ENCODE results near the gene CYP2S1.

The CYP2S1 gene

DNA sequence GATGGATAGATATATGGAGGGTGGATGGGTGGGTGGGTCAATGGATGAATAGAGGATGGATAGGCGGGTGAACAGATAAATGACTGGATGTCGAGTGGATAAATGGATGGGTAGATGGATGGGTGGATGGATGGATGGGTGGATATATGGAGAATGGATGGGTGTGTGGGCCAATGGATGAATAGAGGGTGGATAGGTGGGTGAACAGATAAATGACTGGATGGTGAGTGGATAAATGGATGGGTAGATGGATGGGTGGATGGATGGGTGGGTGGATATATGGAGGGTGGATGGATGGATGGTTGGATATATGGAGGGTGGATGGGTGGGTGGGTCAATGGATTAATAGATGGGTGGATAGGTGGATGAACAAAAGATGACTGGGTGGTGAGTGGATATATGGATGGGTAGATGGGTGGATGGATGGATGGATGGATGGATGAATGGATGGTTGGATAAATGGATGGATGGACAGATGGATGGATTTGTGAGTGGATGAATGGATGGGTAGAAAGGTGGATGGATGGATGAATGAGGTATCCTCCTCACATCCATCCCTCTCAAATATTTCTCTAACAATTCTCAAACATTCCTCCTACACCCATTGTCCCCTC lies 47.0 kb downstream of the CYP2S1 start:
- H4K12ac ChIP-seq (ENCODE audit: low read depth, low read length): no peak overlapping the region
- H2BK120ac ChIP-seq (ENCODE audit: insufficient read depth, low read length, poor library complexity): no peak overlapping the region
- no peak overlapping the region for H3K18ac ChIP-seq (ENCODE audit: low read length)
- H3K4me1 ChIP-seq (ENCODE audit: control insufficient read depth in 1 of 2, insufficient read depth in 2 of 2, low read length in 2 of 2): no peaks in the 10 kb centered on the region
- H3K36me3 ChIP-seq (ENCODE audit: control insufficient read depth in 1 of 2, insufficient read depth in 2 of 2, low read length in 2 of 2): peaks cover 55 to 73% of the 10 kb centered on the region in 2 experiments
- no peaks in the 10 kb centered on the region for H3K27me3 ChIP-seq (ENCODE audit: insufficient read depth, low read length)
- H3K14ac ChIP-seq (ENCODE audit: low read length): no peak overlapping the region
- H3K4me2 ChIP-seq (ENCODE audit: low read length): no peak overlapping the region
- H2AK5ac ChIP-seq (ENCODE audit: low read length): no peak overlapping the region
- H2BK12ac ChIP-seq (ENCODE audit: low read length): no peak overlapping the region
- no peak overlapping the region for H3K4ac ChIP-seq (ENCODE audit: low read depth, low read length)
- no peak overlapping the region for H3K27ac ChIP-seq (ENCODE audit: low read depth, low read length)
- WGBS (ENCODE audit: extremely low coverage, insufficient coverage, insufficient read length): no CpG with 5 or more reads among the region's 2 CpGs
- H3K79me2 ChIP-seq (ENCODE audit: control insufficient read depth, insufficient read depth, low read length, poor library complexity): no peaks in the 10 kb centered on the region
- H3K23ac ChIP-seq (ENCODE audit: low read length): no peak overlapping the region
- H3K79me1 ChIP-seq (ENCODE audit: low read length): no peaks in the 10 kb centered on the region
- no peak overlapping the region for H2BK5ac ChIP-seq (ENCODE audit: low read depth, low read length, poor library complexity)
- DNase-seq: no peak
- H3K9ac ChIP-seq (ENCODE audit: low read length): no peak overlapping the region
- H3K4me3 ChIP-seq (ENCODE audit: low read depth, low read length): no peak overlapping the region
- H2AFZ ChIP-seq (ENCODE audit: insufficient read depth, low read length, poor library complexity): no peak overlapping the region
- H4K8ac ChIP-seq (ENCODE audit: low read depth, low read length): no peak overlapping the region
- peaks cover 3% of the 10 kb centered on the region for H3K9me3 ChIP-seq (ENCODE audit: insufficient read depth, low read depth, low read length)
- H4K91ac ChIP-seq (ENCODE audit: low read depth, low read length): no peak overlapping the region

GRCh38 chr19:41241859-41242258 lies 48.8 kb downstream of the CYP2S1 start:
- no peak overlapping the region for H4K8ac ChIP-seq (ENCODE audit: low read depth, low read length)
- H3K79me1 ChIP-seq (ENCODE audit: low read length): no peaks in the 10 kb centered on the region
- peaks cover 57 to 78% of the 10 kb centered on the region in 2 experiments for H3K36me3 ChIP-seq (ENCODE audit: control insufficient read depth in 1 of 2, insufficient read depth in 2 of 2, low read length in 2 of 2)
- 100% methylated on average over 2 of the region's 5 CpGs for WGBS (ENCODE audit: extremely low coverage, insufficient coverage, insufficient read length)
- no peak overlapping the region for H3K4ac ChIP-seq (ENCODE audit: low read depth, low read length)
- no peak overlapping the region for H3K18ac ChIP-seq (ENCODE audit: low read length)
- peaks cover 3% of the 10 kb centered on the region for H3K9me3 ChIP-seq (ENCODE audit: insufficient read depth, low read depth, low read length)
- no peak for DNase-seq
- H4K91ac ChIP-seq (ENCODE audit: low read depth, low read length): no peak overlapping the region
- no peak overlapping the region for H3K23ac ChIP-seq (ENCODE audit: low read length)
- H2AFZ ChIP-seq (ENCODE audit: insufficient read depth, low read length, poor library complexity): no peak overlapping the region
- H3K14ac ChIP-seq (ENCODE audit: low read length): no peak overlapping the region
- no peak overlapping the region for H3K27ac ChIP-seq (ENCODE audit: low read depth, low read length)
- no peak overlapping the region for H2BK120ac ChIP-seq (ENCODE audit: insufficient read depth, low read length, poor library complexity)
- no peak overlapping the region for H3K4me2 ChIP-seq (ENCODE audit: low read length)
- no peak overlapping the region for H3K9ac ChIP-seq (ENCODE audit: low read length)
- no peak overlapping the region for H2BK5ac ChIP-seq (ENCODE audit: low read depth, low read length, poor library complexity)
- no peak overlapping the region for H3K4me3 ChIP-seq (ENCODE audit: low read depth, low read length)
- H3K79me2 ChIP-seq (ENCODE audit: control insufficient read depth, insufficient read depth, low read length, poor library complexity): no peaks in the 10 kb centered on the region
- H4K12ac ChIP-seq (ENCODE audit: low read depth, low read length): no peak overlapping the region
- H2AK5ac ChIP-seq (ENCODE audit: low read length): no peak overlapping the region
- no peaks in the 10 kb centered on the region for H3K4me1 ChIP-seq (ENCODE audit: control insufficient read depth in 1 of 2, insufficient read depth in 2 of 2, low read length in 2 of 2)
- no peak overlapping the region for H2BK12ac ChIP-seq (ENCODE audit: low read length)
- no peaks in the 10 kb centered on the region for H3K27me3 ChIP-seq (ENCODE audit: insufficient read depth, low read length)

- WGBS (ENCODE audit: extremely low coverage, insufficient coverage, insufficient read length): no CpG with 5 or more reads among the region's 4 CpGs
Measured at GRCh38 chr19:41244117-41244516, 51.1 kb downstream of the CYP2S1 start.

DNA sequence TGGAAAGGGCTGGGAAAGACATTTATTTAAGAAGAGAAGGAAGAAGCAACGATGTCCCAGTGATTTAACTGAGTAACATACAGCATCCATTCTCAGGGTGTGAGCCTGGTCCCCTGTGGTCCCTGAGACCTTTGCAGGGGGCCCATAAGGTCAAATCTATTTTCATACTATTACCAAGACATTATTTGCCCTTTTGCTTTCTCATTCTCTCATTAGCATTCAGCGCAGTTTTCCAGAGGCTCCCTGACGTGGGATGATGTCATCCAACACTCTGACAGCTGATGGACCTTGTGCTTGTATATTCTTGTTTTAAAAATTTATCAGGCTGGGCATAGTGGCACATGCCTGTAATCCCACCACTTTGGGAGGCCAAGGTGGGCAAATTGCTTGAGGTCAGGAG lies 52.8 kb downstream of the CYP2S1 start:
- H4K91ac ChIP-seq (ENCODE audit: low read depth, low read length): no peak overlapping the region
- H3K27ac ChIP-seq (ENCODE audit: low read depth, low read length): no peak overlapping the region
- H4K8ac ChIP-seq (ENCODE audit: low read depth, low read length): no peak overlapping the region
- H3K23ac ChIP-seq (ENCODE audit: low read length): no peak overlapping the region
- no peak overlapping the region for H3K14ac ChIP-seq (ENCODE audit: low read length)
- H3K4me3 ChIP-seq (ENCODE audit: low read depth, low read length): no peak overlapping the region
- H2AK5ac ChIP-seq (ENCODE audit: low read length): no peak overlapping the region
- no peaks in the 10 kb centered on the region for H3K79me1 ChIP-seq (ENCODE audit: low read length)
- no peak overlapping the region for H2BK12ac ChIP-seq (ENCODE audit: low read length)
- no peak overlapping the region for H3K4ac ChIP-seq (ENCODE audit: low read depth, low read length)
- H3K9me3 ChIP-seq (ENCODE audit: insufficient read depth, low read depth, low read length): no peaks in the 10 kb centered on the region
- H3K79me2 ChIP-seq (ENCODE audit: control insufficient read depth, insufficient read depth, low read length, poor library complexity): no peaks in the 10 kb centered on the region
- no peak overlapping the region for H3K4me2 ChIP-seq (ENCODE audit: low read length)
- no peaks in the 10 kb centered on the region for H3K27me3 ChIP-seq (ENCODE audit: insufficient read depth, low read length)
- H4K12ac ChIP-seq (ENCODE audit: low read depth, low read length): no peak overlapping the region
- DNase-seq: no peak
- H3K9ac ChIP-seq (ENCODE audit: low read length): no peak overlapping the region
- no peak overlapping the region for H3K18ac ChIP-seq (ENCODE audit: low read length)
- H3K36me3 ChIP-seq (ENCODE audit: control insufficient read depth in 1 of 2, insufficient read depth in 2 of 2, low read length in 2 of 2): peaks cover 72 to 75% of the 10 kb centered on the region in 2 experiments
- no peak overlapping the region for H2AFZ ChIP-seq (ENCODE audit: insufficient read depth, low read length, poor library complexity)
- WGBS (ENCODE audit: extremely low coverage, insufficient coverage, insufficient read length): no CpG with 5 or more reads among the region's 3 CpGs
- H2BK5ac ChIP-seq (ENCODE audit: low read depth, low read length, poor library complexity): no peak overlapping the region
- H3K4me1 ChIP-seq (ENCODE audit: control insufficient read depth in 1 of 2, insufficient read depth in 2 of 2, low read length in 2 of 2): no peaks in the 10 kb centered on the region
- no peak overlapping the region for H2BK120ac ChIP-seq (ENCODE audit: insufficient read depth, low read length, poor library complexity)

More at GRCh38 chr19:41244117-41244516, 51.1 kb downstream of the CYP2S1 start:
- Histone ChIP-seq H3K27ac (ENCODE audit: low read depth, low read length) (no peak overlapping the region), H3K4me3 (ENCODE audit: low read depth, low read length) (no peak overlapping the region), H3K79me1 (ENCODE audit: low read length) (no peaks in the 10 kb centered on the region), H3K9me3 (ENCODE audit: insufficient read depth, low read depth, low read length) (peaks cover 3% of the 10 kb centered on the region), H3K9ac (ENCODE audit: low read length) (no peak overlapping the region), H4K12ac (ENCODE audit: low read depth, low read length) (no peak overlapping the region), H2BK12ac (ENCODE audit: low read length) (no peak overlapping the region), H3K27me3 (ENCODE audit: insufficient read depth, low read length) (no peaks in the 10 kb centered on the region), H3K4ac (ENCODE audit: low read depth, low read length) (no peak overlapping the region), H3K14ac (ENCODE audit: low read length) (no peak overlapping the region), H2BK5ac (ENCODE audit: low read depth, low read length, poor library complexity) (no peak overlapping the region), H3K23ac (ENCODE audit: low read length) (no peak overlapping the region), H3K36me3 (ENCODE audit: control insufficient read depth in 1 of 2, insufficient read depth in 2 of 2, low read length in 2 of 2) (peaks cover 62 to 76% of the 10 kb centered on the region in 2 experiments), H2BK120ac (ENCODE audit: insufficient read depth, low read length, poor library complexity) (no peak overlapping the region), H4K91ac (ENCODE audit: low read depth, low read length) (no peak overlapping the region), H3K4me2 (ENCODE audit: low read length) (no peak overlapping the region), H2AK5ac (ENCODE audit: low read length) (no peak overlapping the region), H3K79me2 (ENCODE audit: control insufficient read depth, insufficient read depth, low read length, poor library complexity) (no peaks in the 10 kb centered on the region), H4K8ac (ENCODE audit: low read depth, low read length) (no peak overlapping the region), H2AFZ (ENCODE audit: insufficient read depth, low read length, poor library complexity) (no peak overlapping the region), H3K18ac (ENCODE audit: low read length) (no peak overlapping the region), H3K4me1 (ENCODE audit: control insufficient read depth in 1 of 2, insufficient read depth in 2 of 2, low read length in 2 of 2) (no peaks in the 10 kb centered on the region)
- DNase-seq: no peak

Measured in trophoblast cell (in vitro differentiated cells and primary cell).